Keratinocyte (primary cell): ENCODE data around the gene PISD. TPM values are rescaled to one million over a fixed set of nuclear protein-coding genes. Genes with fewer than 3 reads are reported as not detected.
A peak's percentile ranks its signal among the peaks of the same experiment; 100 is the strongest.
"Not testable (repeated sequence)": the region's sequence is repeated elsewhere in the genome, so short reads cannot be mapped to it uniquely, and the experiment has no call there.

Source experiments
- DNase-seq: peaks from one replicate; pipeline ENCODE4 v3.0.0-alpha.2; 2011; ENCODE audit warnings: low read depth, missing footprints, low spot score
- FAIRE-seq: peaks from 2 replicates; lab custom pipeline; 2011; peaks lifted over from hg19 to GRCh38; lab: Jason Lieb, UNC
- H2AFZ ChIP-seq: 2 replicates; pipeline ENCODE4 v1.6.0; 2012; ENCODE audit warnings: low read length, control low read depth, inconsistent platforms; ENCODE audit not compliant: control insufficient read depth
- H3K27ac ChIP-seq: 2 replicates; pipeline ENCODE4 v1.5.1; 2011; ENCODE audit warnings: low read length; ENCODE audit not compliant: control insufficient read depth, insufficient read depth
- H3K27me3 ChIP-seq: 3 replicates; pipeline ENCODE4 v1.6.0; 2011; ENCODE audit warnings: low read length; ENCODE audit not compliant: control insufficient read depth, insufficient read depth; ENCODE audit errors: extremely low read depth
- H3K36me3 ChIP-seq, 2 experiments: 2 replicates in 1 of 2; 3 replicates in 1 of 2; pipeline ENCODE4 v1.5.1; 2011; ENCODE audit warnings: low read length in 2 of 2, mild to moderate bottlenecking in 1 of 2; ENCODE audit not compliant: control insufficient read depth in 2 of 2, insufficient read depth in 2 of 2; ENCODE audit errors: extremely low read depth in 1 of 2
- H3K4me1 ChIP-seq: 3 replicates; pipeline ENCODE4 v1.5.1; 2011; ENCODE audit warnings: low read length; ENCODE audit not compliant: control insufficient read depth, insufficient read depth; ENCODE audit errors: extremely low read depth
- H3K4me2 ChIP-seq: 3 replicates; pipeline ENCODE4 v1.6.0; 2011; ENCODE audit warnings: low read depth, low read length; ENCODE audit not compliant: control insufficient read depth, insufficient read depth; ENCODE audit errors: extremely low read depth
- H3K4me3 ChIP-seq, 3 experiments: fragments of 200-600 bp in 1 of 3; sonication (generic) in 1 of 3; 2 replicates in 2 of 3; 3 replicates in 1 of 3; pipeline ENCODE4 v1.5.1; 2011 to 2016; ENCODE audit warnings: low read length in 3 of 3, mild to moderate bottlenecking in 3 of 3, control low read depth in 2 of 3, inconsistent platforms in 1 of 3, low read depth in 1 of 3, mixed read lengths in 1 of 3, mixed run types in 1 of 3, moderate library complexity in 1 of 3; ENCODE audit not compliant: control insufficient read depth in 2 of 3, insufficient read depth in 2 of 3; ENCODE audit errors: extremely low read depth in 1 of 3
- H3K79me2 ChIP-seq: 2 replicates; pipeline ENCODE4 v1.6.0; 2012; ENCODE audit warnings: low read length; ENCODE audit not compliant: control insufficient read depth, insufficient read depth
- H3K9ac ChIP-seq: 3 replicates; pipeline ENCODE4 v1.6.0; 2011; ENCODE audit warnings: low read length; ENCODE audit not compliant: control insufficient read depth, insufficient read depth; ENCODE audit errors: extremely low read depth
- H3K9me1 ChIP-seq: 3 replicates; pipeline ENCODE4 v1.6.0; 2011; ENCODE audit warnings: low read length; ENCODE audit not compliant: control insufficient read depth, insufficient read depth; ENCODE audit errors: extremely low read depth
- H3K9me3 ChIP-seq: 2 replicates; pipeline ENCODE4 v1.5.1; 2012; ENCODE audit warnings: low read depth, low read length; ENCODE audit not compliant: control insufficient read depth
- H4K20me1 ChIP-seq: 3 replicates; pipeline ENCODE4 v1.6.0; 2011; ENCODE audit warnings: low read length; ENCODE audit not compliant: control insufficient read depth, insufficient read depth; ENCODE audit errors: extremely low read depth
- EZH2 ChIP-seq: IDR thresholded peaks from one replicate; pipeline ENCODE4 v1.6.1; 2012; ENCODE audit warnings: inconsistent platforms, mild to moderate bottlenecking, low read length, moderate library complexity
- dilution Hi-C: fragments of 300-500 bp; cut with MboI; formaldehyde crosslinking; loops from one replicate; pipeline ENCODE4 v1.7.0; 2020; ENCODE audit warnings: low sequenced_read_pairs; ENCODE audit not compliant: extremely low pct_ligation_motif_present
- polyA plus RNA-seq, 5 experiments: library from polyadenylated mRNA; depleted of rRNA in 3 of 5; stranded (reverse) in 3 of 5; stranded (forward) in 1 of 5; unstranded in 1 of 5; fragments of >200 nt; gene quantifications; 1 replicate in 1 of 5; 2 replicates in 3 of 5; 3 replicates in 1 of 5; pipeline versions ENCODE4 v1.2.1 to v1.2.3, GENCODE V29; 2011 to 2012; ENCODE audit warnings: missing spikeins in 2 of 5, low read depth in 1 of 5, low replicate concordance in 1 of 5
- TF ChIP-seq, protein P1 (sequence below), 3 experiments: IDR thresholded peaks in 1 of 3; conservative IDR thresholded peaks in 1 of 3; optimal IDR thresholded peaks in 1 of 3; 2 replicates in 2 of 3; 3 replicates in 1 of 3; pipeline versions ENCODE3 to v1.5.1; 2011; ENCODE audit warnings: low read length in 3 of 3, mild to moderate bottlenecking in 3 of 3, moderate library complexity in 2 of 3, control low read depth in 1 of 3, inconsistent platforms in 1 of 3; ENCODE audit not compliant: insufficient read depth in 2 of 3; ENCODE audit errors: extremely low read depth in 1 of 3

The PISD gene
- polyA plus RNA-seq, 1 donor (not counting 4 experiments of a cell fraction or from before 2014, with no cell fraction given), result 25.5 TPM

DNA sequence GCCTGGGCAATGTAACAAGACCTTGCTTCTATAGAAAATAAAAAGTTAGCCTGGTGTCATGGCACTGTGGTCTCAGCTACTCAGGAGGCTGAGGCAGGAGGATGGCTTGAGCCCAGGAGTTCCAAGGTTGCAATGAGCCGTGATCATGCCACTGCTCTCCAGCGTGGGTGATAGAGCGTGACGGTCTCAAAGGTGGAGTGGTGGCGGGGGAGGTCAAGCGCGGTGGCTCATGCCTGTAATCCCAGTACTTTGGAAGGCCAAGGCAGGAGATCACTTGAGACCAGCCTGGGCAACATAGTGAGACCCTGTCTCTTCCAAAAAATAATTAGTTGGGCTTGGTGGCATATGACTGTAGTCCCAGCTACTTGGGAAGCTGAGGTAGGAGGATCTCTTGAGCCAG is 16.7 kb upstream of the PISD start:
- no peak for TF ChIP-seq EZH2
- TF ChIP-seq, protein P1, sequence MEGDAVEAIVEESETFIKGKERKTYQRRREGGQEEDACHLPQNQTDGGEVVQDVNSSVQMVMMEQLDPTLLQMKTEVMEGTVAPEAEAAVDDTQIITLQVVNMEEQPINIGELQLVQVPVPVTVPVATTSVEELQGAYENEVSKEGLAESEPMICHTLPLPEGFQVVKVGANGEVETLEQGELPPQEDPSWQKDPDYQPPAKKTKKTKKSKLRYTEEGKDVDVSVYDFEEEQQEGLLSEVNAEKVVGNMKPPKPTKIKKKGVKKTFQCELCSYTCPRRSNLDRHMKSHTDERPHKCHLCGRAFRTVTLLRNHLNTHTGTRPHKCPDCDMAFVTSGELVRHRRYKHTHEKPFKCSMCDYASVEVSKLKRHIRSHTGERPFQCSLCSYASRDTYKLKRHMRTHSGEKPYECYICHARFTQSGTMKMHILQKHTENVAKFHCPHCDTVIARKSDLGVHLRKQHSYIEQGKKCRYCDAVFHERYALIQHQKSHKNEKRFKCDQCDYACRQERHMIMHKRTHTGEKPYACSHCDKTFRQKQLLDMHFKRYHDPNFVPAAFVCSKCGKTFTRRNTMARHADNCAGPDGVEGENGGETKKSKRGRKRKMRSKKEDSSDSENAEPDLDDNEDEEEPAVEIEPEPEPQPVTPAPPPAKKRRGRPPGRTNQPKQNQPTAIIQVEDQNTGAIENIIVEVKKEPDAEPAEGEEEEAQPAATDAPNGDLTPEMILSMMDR (optimal IDR thresholded peaks at IDR 0.05 in 1 of 3, IDR thresholded peaks at IDR 0.05 in 1 of 3, conservative IDR thresholded peaks at IDR 0.05 in 1 of 3; ENCODE audit: extremely low read depth in 1 of 3, insufficient read depth in 2 of 3, low read length in 3 of 3), result no peak
- Histone ChIP-seq H3K4me1 (peaks cover 34% of the 10 kb centered on the region), H3K9ac (no peak overlapping the region), H4K20me1 (peaks cover 1% of the 10 kb centered on the region), H3K27me3 (no peaks in the 10 kb centered on the region), H3K36me3 (no peaks in the 10 kb centered on the region), H2AFZ (no peak overlapping the region), H3K9me3 (no peaks in the 10 kb centered on the region), H3K27ac (no peak overlapping the region), H3K4me3 (no peak overlapping the region), H3K4me2 (no peak overlapping the region), H3K9me1 (no peaks in the 10 kb centered on the region), H3K79me2 (no peaks in the 10 kb centered on the region)
- no peak for DNase-seq
- dilution Hi-C loops, result no loop called here
- FAIRE-seq, result no peak

- FAIRE-seq, result no peak
- H2AFZ ChIP-seq, result peak overlapping the region; percentile 71
- H3K36me3 ChIP-seq, result no peaks in the 10 kb centered on the region
- H3K4me2 ChIP-seq, result peak overlapping the region; percentile 78
- peak overlapping the region; percentile 62 for H3K9ac ChIP-seq
- no peaks in the 10 kb centered on the region for H3K9me3 ChIP-seq
- no peaks in the 10 kb centered on the region for H3K27me3 ChIP-seq
- H3K4me3 ChIP-seq, result peak overlapping the region; percentile 17 to 62 (median 38)
- H4K20me1 ChIP-seq, result no peaks in the 10 kb centered on the region
- no peaks in the 10 kb centered on the region for H3K79me2 ChIP-seq
- H3K9me1 ChIP-seq, result no peaks in the 10 kb centered on the region
- dilution Hi-C loops, result no loop called here
- peak; percentile 75 for DNase-seq
- peaks cover 17% of the 10 kb centered on the region for H3K4me1 ChIP-seq
- H3K27ac ChIP-seq, result peak overlapping the region; percentile 76
- no peak for TF ChIP-seq EZH2
- TF ChIP-seq, protein P1 (optimal IDR thresholded peaks at IDR 0.05 in 1 of 3, IDR thresholded peaks at IDR 0.05 in 1 of 3, conservative IDR thresholded peaks at IDR 0.05 in 1 of 3; ENCODE audit: extremely low read depth in 1 of 3, insufficient read depth in 2 of 3, low read length in 3 of 3), result no peak
These were observed 14.7 kb upstream of the PISD start for GRCh38 chr22:31676700-31677099.

DNA sequence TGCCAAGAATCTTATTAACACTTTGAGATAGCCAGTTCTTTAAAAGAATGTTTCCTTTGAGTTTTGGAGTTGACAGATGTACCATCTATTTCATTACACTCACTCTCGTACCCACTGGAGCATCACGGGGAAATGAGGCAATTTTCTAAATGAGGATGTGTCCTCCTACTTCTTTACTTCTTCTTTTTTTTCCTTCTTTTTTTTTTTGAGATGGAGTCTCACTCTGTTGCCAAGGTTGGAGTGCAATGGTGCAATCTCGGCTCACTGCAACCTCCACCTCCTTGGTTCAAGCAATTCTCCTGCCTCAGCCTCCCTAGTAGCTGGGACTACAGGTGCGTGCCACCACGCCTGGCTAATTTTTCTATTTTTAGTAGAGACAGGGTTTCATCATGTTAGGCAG is 12.2 kb upstream of the PISD start:
- FAIRE-seq, H3K4me3 ChIP-seq, H3K4me2 ChIP-seq, H3K27me3 ChIP-seq, H3K27ac ChIP-seq, H3K4me1 ChIP-seq, dilution Hi-C loops, H3K9me1 ChIP-seq, H2AFZ ChIP-seq, H3K9ac ChIP-seq, H4K20me1 ChIP-seq, H3K9me3 ChIP-seq, H3K79me2 ChIP-seq, H3K36me3 ChIP-seq, DNase-seq: not testable (repeated sequence)

- H3K27ac ChIP-seq, FAIRE-seq, H3K9me1 ChIP-seq, H3K4me2 ChIP-seq, H3K4me3 ChIP-seq, H4K20me1 ChIP-seq, H3K9me3 ChIP-seq, H3K36me3 ChIP-seq, H3K79me2 ChIP-seq, H3K9ac ChIP-seq, H2AFZ ChIP-seq, H3K27me3 ChIP-seq, dilution Hi-C loops, DNase-seq, H3K4me1 ChIP-seq: not testable (repeated sequence)
These were observed 6.8 kb upstream of the PISD start for GRCh38 chr22:31668849-31669248.
